ENCODE data around the gene EEF1AKMT2. TPM values are rescaled to one million over a fixed set of nuclear protein-coding genes. Genes with fewer than 3 reads are reported as not detected.

EEF1AKMT2 gene
- total and polyA plus RNA-seq, 10 donors: 15.3 to 27.1 (median 17.2) TPM

DNA sequence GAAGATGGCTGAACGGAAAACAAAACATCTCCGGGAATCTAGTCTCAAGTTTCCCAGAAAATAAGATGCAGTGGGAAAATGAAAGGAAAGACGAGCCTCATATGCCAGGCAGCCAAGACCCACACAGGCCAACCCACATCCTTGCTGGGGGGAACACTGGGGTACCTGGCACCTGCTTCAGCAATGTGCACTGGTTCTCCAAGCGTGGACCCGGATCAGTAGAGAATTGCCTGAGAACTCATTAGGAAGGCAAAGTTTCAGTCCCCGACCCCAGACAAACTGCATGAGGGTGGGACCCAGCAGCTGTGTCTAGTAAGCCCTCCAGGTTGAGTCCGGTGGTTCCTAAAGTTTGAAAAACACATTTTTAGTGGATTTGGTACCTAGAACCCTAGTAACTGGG, 65.9 kb downstream of the EEF1AKMT2 start:
- Histone ChIP-seq H3K36me3 (peaks cover 0 to 20% (median 0%) of the 10 kb centered on the region in 6 donors), H3K4me3 (no peak overlapping the region), H3K4me1 (peaks cover 84 to 100% (median 99%) of the 10 kb centered on the region in 6 donors), H3K27ac (peak overlapping the region in 6 of 8 donors; percentile 12 to 95 (median 92)), H3K9me3 (no peaks in the 10 kb centered on the region), H3K27me3 (replicated peaks in 1 of 7) (no peaks in the 10 kb centered on the region)
- 83 to 96% (median 87%) methylated on average over 7 of the region's 7 CpGs for WGBS, 5 donors
- DNase-seq: peak; percentile 42
- TF ChIP-seq POLR2AphosphoS5 (IDR thresholded peaks at IDR 0.05): no peak
- TF ChIP-seq, protein P1, sequence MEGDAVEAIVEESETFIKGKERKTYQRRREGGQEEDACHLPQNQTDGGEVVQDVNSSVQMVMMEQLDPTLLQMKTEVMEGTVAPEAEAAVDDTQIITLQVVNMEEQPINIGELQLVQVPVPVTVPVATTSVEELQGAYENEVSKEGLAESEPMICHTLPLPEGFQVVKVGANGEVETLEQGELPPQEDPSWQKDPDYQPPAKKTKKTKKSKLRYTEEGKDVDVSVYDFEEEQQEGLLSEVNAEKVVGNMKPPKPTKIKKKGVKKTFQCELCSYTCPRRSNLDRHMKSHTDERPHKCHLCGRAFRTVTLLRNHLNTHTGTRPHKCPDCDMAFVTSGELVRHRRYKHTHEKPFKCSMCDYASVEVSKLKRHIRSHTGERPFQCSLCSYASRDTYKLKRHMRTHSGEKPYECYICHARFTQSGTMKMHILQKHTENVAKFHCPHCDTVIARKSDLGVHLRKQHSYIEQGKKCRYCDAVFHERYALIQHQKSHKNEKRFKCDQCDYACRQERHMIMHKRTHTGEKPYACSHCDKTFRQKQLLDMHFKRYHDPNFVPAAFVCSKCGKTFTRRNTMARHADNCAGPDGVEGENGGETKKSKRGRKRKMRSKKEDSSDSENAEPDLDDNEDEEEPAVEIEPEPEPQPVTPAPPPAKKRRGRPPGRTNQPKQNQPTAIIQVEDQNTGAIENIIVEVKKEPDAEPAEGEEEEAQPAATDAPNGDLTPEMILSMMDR (IDR thresholded peaks at IDR 0.05 in 8 of 11, conservative IDR thresholded peaks at IDR 0.05 in 3 of 11): no peak
- TF ChIP-seq POLR2A (IDR thresholded peaks at IDR 0.05): no peak
- intact Hi-C loops (cut with DNase I; ENCODE audit: low total_unique reads): no loop called here

DNA sequence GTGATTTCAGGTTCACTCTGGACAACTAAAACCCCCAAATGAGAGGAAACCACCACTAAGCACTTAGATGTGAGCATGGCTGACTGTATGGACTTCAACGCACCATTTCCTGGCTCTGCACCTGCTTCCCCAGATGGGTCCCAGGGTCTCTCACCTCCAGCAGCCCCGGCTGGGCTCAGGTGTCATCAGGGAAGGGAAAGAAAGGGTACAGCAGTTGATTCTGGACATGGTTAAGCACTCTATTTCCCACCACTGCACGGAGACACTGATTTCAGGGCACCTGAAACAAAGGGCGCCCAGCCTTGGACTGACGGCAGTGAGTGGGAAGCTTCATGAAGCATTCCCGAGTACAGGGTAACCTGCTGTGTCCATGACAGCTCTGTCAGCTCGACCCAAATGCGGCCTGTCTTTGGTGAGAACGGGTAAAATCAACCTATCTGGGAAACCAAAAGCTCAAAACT, 66.5 kb downstream of the EEF1AKMT2 start:
- Histone ChIP-seq H3K4me3 (peak overlapping the region in 1 of 8 donors; percentile 39), H3K36me3 (peaks cover 0 to 18% (median 0%) of the 10 kb centered on the region in 6 donors), H3K9me3 (no peaks in the 10 kb centered on the region), H3K4me1 (peaks cover 86 to 100% (median 99%) of the 10 kb centered on the region in 6 donors), H3K27me3 (replicated peaks in 1 of 7) (no peaks in the 10 kb centered on the region), H3K27ac (peak overlapping the region; percentile 37 to 95 (median 92))
- TF ChIP-seq POLR2AphosphoS5 (IDR thresholded peaks at IDR 0.05): no peak
- TF ChIP-seq, protein P1 (IDR thresholded peaks at IDR 0.05 in 8 of 11, conservative IDR thresholded peaks at IDR 0.05 in 3 of 11): no peak
- TF ChIP-seq POLR2A (IDR thresholded peaks at IDR 0.05): no peak
- intact Hi-C loops (cut with DNase I; ENCODE audit: low total_unique reads): no loop called here
- WGBS, 5 donors: 80 to 89% (median 84%) methylated on average over 9 of the region's 9 CpGs
- DNase-seq: no peak

DNA sequence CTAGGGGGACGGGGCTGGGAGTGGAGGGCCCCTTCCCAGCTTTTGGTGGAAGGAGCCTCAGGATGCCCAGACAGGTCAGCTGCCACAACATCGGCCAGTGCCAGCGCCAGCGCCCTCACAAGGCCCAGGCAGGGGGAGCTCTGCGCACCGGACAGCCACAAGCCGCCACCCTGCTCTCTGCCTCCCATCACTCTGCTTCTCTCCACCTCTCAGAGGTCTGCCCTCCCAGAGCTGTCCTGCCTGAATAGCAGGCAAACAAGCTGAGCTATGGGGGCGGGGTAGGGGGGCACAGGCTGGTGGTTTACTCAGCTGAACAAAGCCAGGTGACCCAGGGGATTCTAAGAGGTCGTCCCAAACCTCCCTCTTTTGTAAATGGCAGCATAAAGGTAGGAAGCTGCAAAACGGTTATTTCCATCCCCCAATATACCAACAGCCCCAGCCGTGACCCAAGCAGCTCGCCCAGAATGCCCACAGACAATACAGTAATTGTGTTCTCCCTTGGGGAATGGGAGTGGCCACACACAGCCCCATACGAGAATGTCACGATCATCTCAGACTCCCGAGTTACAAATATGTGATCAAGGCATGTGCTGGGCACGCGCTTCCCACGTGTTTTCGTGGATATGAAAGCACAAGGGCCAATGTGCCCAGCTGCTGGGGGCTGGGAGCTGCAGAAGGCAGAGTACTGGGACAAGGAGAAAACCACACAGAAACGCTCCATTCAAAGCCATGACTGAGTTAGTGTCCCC, 67.2 kb downstream of the EEF1AKMT2 start:
- peak; percentile 79 for DNase-seq
- Histone ChIP-seq H3K27me3 (replicated peaks in 1 of 7) (no peaks in the 10 kb centered on the region), H3K4me1 (peaks cover 84 to 100% (median 99%) of the 10 kb centered on the region in 6 donors), H3K27ac (peak overlapping the region; percentile 46 to 95 (median 92)), H3K36me3 (peaks cover 0 to 16% (median 0%) of the 10 kb centered on the region in 6 donors), H3K4me3 (peak overlapping the region in 1 of 8 donors; percentile 39), H3K9me3 (no peaks in the 10 kb centered on the region)
- WGBS, 5 donors: 69 to 78% (median 73%) methylated on average over 18 to 20 of the region's 20 CpGs
- TF ChIP-seq POLR2A (IDR thresholded peaks at IDR 0.05): no peak
- TF ChIP-seq, protein P1 (IDR thresholded peaks at IDR 0.05 in 8 of 11, conservative IDR thresholded peaks at IDR 0.05 in 3 of 11): no peak
- peak in 1 of 3 donors; percentile 20 for TF ChIP-seq POLR2AphosphoS5 (IDR thresholded peaks at IDR 0.05)
- intact Hi-C loops (cut with DNase I; ENCODE audit: low total_unique reads): no loop called here

DNA sequence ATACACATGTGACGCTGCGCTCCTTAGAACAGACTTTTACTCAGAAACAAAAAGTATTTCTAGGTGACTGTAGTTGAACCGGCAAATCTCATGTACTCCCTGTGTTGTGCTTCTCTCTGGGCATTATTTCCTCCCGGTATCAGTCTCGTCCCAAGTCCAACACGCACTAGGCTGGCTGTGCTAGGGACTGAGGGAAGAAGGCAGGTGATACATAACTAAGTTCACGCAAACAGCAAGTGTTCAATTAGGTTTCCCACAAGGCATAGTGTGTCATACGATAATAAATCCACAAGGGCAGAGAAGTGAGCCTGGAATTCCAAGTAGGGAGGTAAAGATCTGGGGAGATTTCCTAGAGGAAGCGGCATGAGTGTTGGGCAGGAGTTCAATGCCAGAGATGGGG, 67.9 kb downstream of the EEF1AKMT2 start:
- peaks cover 0 to 16% (median 0%) of the 10 kb centered on the region in 6 donors for H3K36me3 ChIP-seq
- no peak for TF ChIP-seq POLR2A (IDR thresholded peaks at IDR 0.05)
- TF ChIP-seq, protein P1 (IDR thresholded peaks at IDR 0.05 in 8 of 11, conservative IDR thresholded peaks at IDR 0.05 in 3 of 11): no peak
- TF ChIP-seq POLR2AphosphoS5 (IDR thresholded peaks at IDR 0.05): no peak
- no peaks in the 10 kb centered on the region for H3K27me3 ChIP-seq (replicated peaks in 1 of 7)
- intact Hi-C loops (cut with DNase I; ENCODE audit: low total_unique reads): no loop called here
- peak overlapping the region; percentile 46 to 95 (median 92) for H3K27ac ChIP-seq
- WGBS, 5 donors: 53 to 79% (median 72%) methylated on average over 9 of the region's 9 CpGs
- no peak for DNase-seq
- H3K9me3 ChIP-seq: no peaks in the 10 kb centered on the region
- peaks cover 84 to 100% (median 99%) of the 10 kb centered on the region in 6 donors for H3K4me1 ChIP-seq
- peak overlapping the region in 1 of 8 donors; percentile 39 for H3K4me3 ChIP-seq
